Activated CD8-positive, alpha-beta memory T cell treated with anti-CD3 and anti-CD28 coated beads, Interleukin-2, amount 10 ng/mL, durations not matched to agents 7 days and 5 days (primary cell): ENCODE results near the gene RHOB. TPM values are rescaled to one million over a fixed set of nuclear protein-coding genes. Genes with fewer than 3 reads are reported as not detected.

Experiments
- ATAC-seq: fragments of 150-1000 bp; cut with Tn5 transposase; one replicate; pipeline ENCODE4 v1.10.0; 2021; ENCODE audit warnings: moderate library complexity
- CTCF ChIA-PET: fragments of 350-600 bp; sonication (Branson Sonifier 250); formaldehyde crosslinking; loops from one replicate; lab custom pipeline; 2021; ENCODE audit warnings: antibody characterized with exemption; lab: Charles Lee
- DNase-seq: peaks from one replicate; pipeline ENCODE4 v3.0.0-alpha.2; 2020
- H3K27ac Mint-ChIP-seq: one replicate; pipeline ENCODE4 v1.8.0; 2021; ENCODE audit warnings: mild to moderate bottlenecking, mixed read lengths
- H3K27me3 Mint-ChIP-seq: one replicate; pipeline ENCODE4 v1.8.0; 2021; ENCODE audit warnings: mixed read lengths
- H3K36me3 Mint-ChIP-seq: one replicate; pipeline ENCODE4 v1.8.0; 2021; ENCODE audit warnings: mild to moderate bottlenecking, mixed read lengths
- H3K4me1 Mint-ChIP-seq: one replicate; pipeline ENCODE4 v1.8.0; 2021; ENCODE audit warnings: mixed read lengths
- H3K4me3 Mint-ChIP-seq: one replicate; pipeline ENCODE4 v1.8.0; 2021; ENCODE audit warnings: mild to moderate bottlenecking, moderate library complexity, mixed read lengths
- H3K9me3 Mint-ChIP-seq: one replicate; pipeline ENCODE4 v1.8.0; 2022; ENCODE audit warnings: low read depth, mixed read lengths
- total RNA-seq, 2 experiments: library from RNA; stranded (reverse); gene quantifications; one replicate each; pipeline ENCODE4 v1.2.3, GENCODE V29; 2021

RHOB gene
- total RNA-seq, result 10 to 100 TPM in 1 of 2 experiments, 1 to 10 TPM in 1; 9.1 to 36.4 TPM

GRCh38 chr2:20446917-20447436 is at the start of gene RHOB:
Gene RHOB, plus strand, starts transcription at chr2:20447074. Its CDS starts 392 bp downstream, at chr2:20447466.
- Mint-ChIP-seq H3K4me1 (peaks cover 6% of the 10 kb centered on the region), H3K27me3 (peaks cover 50% of the 10 kb centered on the region), H3K27ac (peak within 1 kb of the TSS; percentile 46), H3K4me3 (peak within 1 kb of the TSS; percentile 73), H3K36me3 (peaks cover 1% of the 10 kb centered on the region), H3K9me3 (no peaks in the 10 kb centered on the region)
- peak; percentile 97 for ATAC-seq
- peak; percentile 94 for DNase-seq
- CTCF ChIA-PET, result interaction anchor here (0.7 to 3.4 kb wide), 23 partner anchors 10 to 376 kb away, joined by 3 to 33 read pairs (median 5); partner anchors contain the start of genes HS1BP3 and LDAH

DNA sequence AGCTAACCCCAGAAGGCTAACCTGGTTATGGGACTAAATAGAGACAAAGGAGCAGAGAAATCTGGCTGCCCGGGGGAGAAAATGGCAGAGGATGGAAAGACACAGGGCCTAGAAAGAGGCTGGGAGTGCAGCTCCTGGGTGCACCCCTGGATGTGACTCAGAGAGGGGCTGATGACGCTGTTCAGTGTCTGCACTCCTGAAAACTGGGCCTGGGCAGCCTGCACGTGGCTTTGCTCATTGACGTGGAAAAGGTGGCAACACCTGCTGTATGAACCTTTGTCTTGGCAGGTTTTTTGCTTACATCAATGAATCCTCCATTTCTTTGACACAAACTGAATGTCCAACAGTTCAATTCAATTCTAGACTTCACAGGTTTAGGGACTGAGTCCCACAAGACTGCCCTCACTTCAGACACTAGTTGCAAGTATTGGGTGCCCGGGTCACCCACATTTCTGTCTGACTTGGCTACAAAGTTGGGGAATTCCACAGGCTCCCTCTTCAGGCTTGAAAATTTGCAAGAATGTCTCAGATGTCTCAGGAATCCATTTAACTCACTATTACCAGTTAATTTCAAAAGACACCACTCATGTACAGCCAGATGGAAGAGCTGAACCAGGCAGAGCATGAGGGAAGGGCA is 48.9 kb upstream of the RHOB start:
- no peak for ATAC-seq
- H3K4me3 Mint-ChIP-seq, result no peak overlapping the region

GRCh38 chr2:20398956-20399567 is 47.8 kb upstream of the RHOB start:
- Mint-ChIP-seq H3K4me1 (no peaks in the 10 kb centered on the region), H3K27me3 (peaks cover 26% of the 10 kb centered on the region), H3K27ac (no peak overlapping the region), H3K36me3 (no peaks in the 10 kb centered on the region), H3K4me3 (no peak overlapping the region), H3K9me3 (no peaks in the 10 kb centered on the region)
- CTCF ChIA-PET, result interaction anchor here (1.7 kb wide), 1 partner anchor 13 kb away, joined by 3 read pairs; no protein-coding TSS in a partner anchor
- no peak for ATAC-seq
- no peak for DNase-seq

More for the DNA sequence above, 48.9 kb upstream of the RHOB start:
- Mint-ChIP-seq H3K4me1 (no peaks in the 10 kb centered on the region), H3K9me3 (no peaks in the 10 kb centered on the region), H3K27me3 (peaks cover 22% of the 10 kb centered on the region), H3K27ac (no peak overlapping the region), H3K36me3 (no peaks in the 10 kb centered on the region)
- DNase-seq, result no peak
- CTCF ChIA-PET, result interaction anchor here (0.9 to 1.7 kb wide), 2 partner anchors 14 to 16 kb away, joined by 3 read pairs; no protein-coding TSS in a partner anchor

DNA sequence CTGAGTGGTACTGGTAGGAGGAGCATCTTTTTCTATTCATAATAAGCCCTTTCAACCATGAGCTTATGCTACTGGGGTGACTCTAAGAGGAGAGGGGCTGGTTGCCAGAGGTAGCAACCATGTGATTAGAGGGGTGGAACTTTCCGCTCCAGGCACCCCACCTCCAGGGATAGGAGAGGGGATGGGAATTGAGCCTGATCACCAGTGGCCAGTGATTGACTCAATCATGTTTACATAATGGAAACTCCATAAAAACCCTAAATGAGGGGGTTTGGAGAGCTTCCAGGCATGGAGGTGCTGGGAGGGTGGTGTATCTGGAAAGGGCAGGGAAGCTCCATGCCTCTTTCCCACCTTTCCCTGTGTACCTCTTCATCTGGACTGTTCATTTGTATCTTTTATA is 46.6 kb upstream of the RHOB start:
- CTCF ChIA-PET, result interaction anchor here (0.7 to 1.1 kb wide), 3 partner anchors 10 to 47 kb away, joined by 3 to 4 read pairs (median 3); partner anchors contain the start of gene RHOB
- Mint-ChIP-seq H3K4me3 (no peak overlapping the region), H3K9me3 (no peaks in the 10 kb centered on the region), H3K27ac (no peak overlapping the region), H3K4me1 (no peaks in the 10 kb centered on the region), H3K27me3 (peaks cover 28% of the 10 kb centered on the region), H3K36me3 (no peaks in the 10 kb centered on the region)
- ATAC-seq (no peak), DNase-seq (no peak)

DNA sequence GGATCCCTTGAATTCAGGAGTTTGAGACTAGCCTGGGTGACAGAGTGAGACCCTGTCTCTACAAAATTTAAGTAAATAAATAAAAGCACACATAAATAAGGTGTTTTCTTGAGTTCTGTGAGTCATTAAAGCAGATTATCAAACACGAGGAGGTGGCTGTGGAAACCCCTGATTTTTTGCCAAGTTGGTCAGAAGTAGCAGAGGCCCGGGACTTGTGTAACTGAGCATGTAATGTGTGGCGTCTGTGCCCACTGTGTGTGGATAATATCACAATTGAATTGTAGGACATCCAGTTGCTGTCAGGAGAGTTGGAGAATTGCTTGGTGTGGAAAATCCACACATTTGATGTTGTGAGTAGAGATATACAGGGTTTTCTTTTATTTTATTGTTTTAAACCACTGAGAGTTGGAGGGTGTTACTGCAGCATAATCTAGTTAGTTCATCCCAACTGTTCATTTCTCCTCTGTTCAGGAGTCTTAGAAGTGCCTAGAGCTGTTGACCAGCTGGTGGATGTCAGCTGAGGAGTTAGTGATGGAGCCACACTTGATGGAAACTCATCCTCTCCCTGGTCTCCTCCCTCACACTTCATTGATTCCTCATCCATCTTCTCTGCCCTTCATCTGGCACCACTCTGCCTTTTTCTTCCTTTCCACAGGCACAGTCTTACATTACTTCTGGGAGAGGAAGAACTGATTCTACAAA is 45.9 kb upstream of the RHOB start:
- H3K36me3 Mint-ChIP-seq, result no peaks in the 10 kb centered on the region
- ATAC-seq, result no peak
- H3K9me3 Mint-ChIP-seq, result no peaks in the 10 kb centered on the region

DNA sequence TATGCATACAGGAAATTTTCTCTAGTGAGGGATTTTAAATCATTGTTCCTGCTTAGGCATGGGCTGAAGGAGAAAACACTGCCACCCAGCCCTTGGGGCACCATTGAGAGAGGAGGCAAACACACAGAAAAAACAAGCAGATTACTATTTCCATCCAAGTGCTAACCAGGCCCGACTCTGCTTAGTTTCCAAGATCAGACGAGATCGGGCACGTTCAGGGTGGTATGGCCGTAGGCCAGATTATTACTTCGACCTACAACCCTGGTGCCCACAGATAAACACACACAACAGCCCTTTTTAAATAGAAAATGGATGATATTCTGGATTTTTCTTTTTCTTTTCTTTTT is 45.4 kb upstream of the RHOB start:
- Mint-ChIP-seq H3K27me3 (peaks cover 20% of the 10 kb centered on the region), H3K4me1 (no peaks in the 10 kb centered on the region), H3K36me3 (no peaks in the 10 kb centered on the region), H3K9me3 (no peaks in the 10 kb centered on the region), H3K4me3 (no peak overlapping the region), H3K27ac (no peak overlapping the region)
- CTCF ChIA-PET, result interaction anchor here (2.5 kb wide), 1 partner anchor 11 kb away, joined by 27 read pairs; no protein-coding TSS in a partner anchor
- DNase-seq (no peak), ATAC-seq (no peak)

More for the DNA sequence above, 45.9 kb upstream of the RHOB start:
- H3K4me3 Mint-ChIP-seq, result no peak overlapping the region
- no peaks in the 10 kb centered on the region for H3K4me1 Mint-ChIP-seq
- CTCF ChIA-PET, result interaction anchor here (0.7 to 1.1 kb wide), 2 partner anchors 9 to 12 kb away, joined by 3 to 4 read pairs; no protein-coding TSS in a partner anchor
- H3K27ac Mint-ChIP-seq, result no peak overlapping the region
- H3K27me3 Mint-ChIP-seq, result peaks cover 25% of the 10 kb centered on the region
- no peak for DNase-seq

- CTCF ChIA-PET, result interaction anchor here (0.9 to 2.5 kb wide), 5 partner anchors 8 to 238 kb away, joined by 3 to 27 read pairs (median 5); no protein-coding TSS in a partner anchor
- H3K4me3 Mint-ChIP-seq, result no peak overlapping the region
- no peaks in the 10 kb centered on the region for H3K4me1 Mint-ChIP-seq
- H3K27me3 Mint-ChIP-seq, result peaks cover 17% of the 10 kb centered on the region
- DNase-seq (no peak), ATAC-seq (no peak)
- peaks cover 3% of the 10 kb centered on the region for H3K36me3 Mint-ChIP-seq
- no peak overlapping the region for H3K27ac Mint-ChIP-seq
- peaks cover 5% of the 10 kb centered on the region for H3K9me3 Mint-ChIP-seq
Measured at GRCh38 chr2:20403774-20404312, 43.0 kb upstream of the RHOB start.

DNA sequence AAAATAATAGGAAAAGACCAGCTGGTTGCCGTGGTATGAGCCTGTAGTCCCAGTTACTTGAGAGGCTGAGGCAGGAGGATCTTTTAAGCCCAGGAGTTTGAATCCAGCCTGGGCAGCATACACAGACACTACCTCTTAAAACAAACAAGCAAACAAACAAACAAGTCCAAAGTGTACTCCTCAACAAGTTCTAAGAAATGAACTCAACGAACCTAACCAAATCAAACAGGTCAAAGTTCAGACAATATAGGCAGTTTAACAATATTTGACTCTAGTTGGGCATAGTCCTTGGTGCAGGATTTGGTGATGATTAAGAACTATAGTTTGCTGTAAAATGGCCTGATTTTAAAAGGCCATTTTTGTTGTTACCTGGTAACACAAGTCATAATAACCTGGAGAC is 41.9 kb upstream of the RHOB start:
- CTCF ChIA-PET, result no interaction called here
- no peak overlapping the region for H3K27ac Mint-ChIP-seq
- H3K27me3 Mint-ChIP-seq, result peaks cover 23% of the 10 kb centered on the region
- H3K4me3 Mint-ChIP-seq, result no peak overlapping the region
- ATAC-seq (no peak), DNase-seq (no peak)
- peaks cover 14% of the 10 kb centered on the region for H3K9me3 Mint-ChIP-seq
- no peaks in the 10 kb centered on the region for H3K4me1 Mint-ChIP-seq
- peaks cover 11% of the 10 kb centered on the region for H3K36me3 Mint-ChIP-seq

DNA sequence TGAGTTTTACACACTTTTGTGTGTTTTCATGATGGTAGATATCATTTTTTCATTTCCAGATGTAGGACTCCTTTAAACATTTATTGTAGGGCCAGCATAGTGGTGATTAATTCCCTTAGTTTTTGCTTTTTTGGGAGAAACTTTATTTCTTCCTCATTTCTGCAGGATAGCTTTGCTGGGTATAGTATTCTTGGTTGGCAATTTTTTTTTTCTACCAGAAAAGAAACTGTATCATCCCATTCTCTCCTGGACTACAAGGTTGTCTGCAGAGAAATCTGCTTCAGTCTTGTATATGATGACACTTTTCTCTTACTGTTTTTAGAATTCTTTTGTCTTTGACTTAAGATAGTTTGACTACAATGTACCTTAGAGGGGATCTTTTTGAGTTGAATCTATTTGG is 37.8 kb upstream of the RHOB start:
- H3K4me3 Mint-ChIP-seq, result no peak overlapping the region
- CTCF ChIA-PET, result interaction anchor here (1.3 to 5.9 kb wide), 5 partner anchors 14 to 242 kb away, joined by 3 to 43 read pairs (median 17); partner anchors contain the start of gene HS1BP3
- peaks cover 33% of the 10 kb centered on the region for H3K27me3 Mint-ChIP-seq
- peaks cover 12% of the 10 kb centered on the region for H3K36me3 Mint-ChIP-seq
- DNase-seq (no peak), ATAC-seq (no peak)
- H3K27ac Mint-ChIP-seq, result no peak overlapping the region
- H3K9me3 Mint-ChIP-seq, result peaks cover 15% of the 10 kb centered on the region
- no peaks in the 10 kb centered on the region for H3K4me1 Mint-ChIP-seq

DNA sequence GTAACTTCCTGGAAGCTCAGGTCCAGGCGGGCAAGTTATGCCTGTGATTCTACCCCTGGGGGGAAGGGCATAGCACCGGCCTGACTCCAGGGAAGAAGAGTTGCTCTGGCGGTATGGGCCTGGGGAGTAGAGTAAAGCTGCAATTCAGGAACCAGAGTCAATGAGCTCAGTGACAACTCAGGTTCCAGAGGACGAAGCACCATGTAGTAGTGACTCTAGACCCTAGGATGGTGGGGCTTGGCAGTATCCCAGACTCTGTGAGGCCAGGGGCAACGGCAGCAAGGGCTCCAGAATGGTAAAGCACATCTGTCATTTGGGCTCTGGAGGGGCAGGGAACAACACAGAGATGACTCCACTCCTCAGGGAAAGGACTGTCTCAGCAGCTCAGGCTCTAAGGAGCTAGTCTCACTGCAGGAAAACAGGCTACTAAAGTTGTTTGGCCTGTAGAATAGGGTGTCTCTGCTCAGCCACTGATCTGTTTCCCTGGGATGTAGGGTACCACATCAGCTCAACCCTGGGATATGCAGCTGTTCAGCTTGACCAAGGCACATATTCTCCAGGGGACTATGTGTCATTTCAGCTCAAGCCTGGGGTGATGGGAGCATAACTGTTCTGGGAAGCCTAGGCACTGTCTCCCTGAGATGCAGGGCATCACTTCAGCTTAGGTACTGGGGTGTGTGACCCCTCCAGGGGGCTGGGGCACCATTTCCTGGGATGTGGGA is 36.2 kb upstream of the RHOB start:
- DNase-seq (no peak), ATAC-seq (no peak)
- Mint-ChIP-seq H3K4me3 (no peak overlapping the region), H3K4me1 (no peaks in the 10 kb centered on the region), H3K27me3 (peaks cover 34% of the 10 kb centered on the region), H3K9me3 (peaks cover 15% of the 10 kb centered on the region), H3K27ac (no peak overlapping the region), H3K36me3 (peaks cover 12% of the 10 kb centered on the region)
- CTCF ChIA-PET, result interaction anchor here (0.8 to 5.9 kb wide), 29 partner anchors 8 to 251 kb away, joined by 3 to 43 read pairs (median 7); partner anchors contain the start of genes HS1BP3 and RHOB

GRCh38 chr2:20411361-20411894 is 35.4 kb upstream of the RHOB start:
- H3K4me3 Mint-ChIP-seq, result no peak overlapping the region
- ATAC-seq (peak; percentile 93), DNase-seq (peak; percentile 82)
- H3K27me3 Mint-ChIP-seq, result peaks cover 39% of the 10 kb centered on the region
- H3K9me3 Mint-ChIP-seq, result peaks cover 15% of the 10 kb centered on the region
- CTCF ChIA-PET, result interaction anchor here (0.6 to 5.9 kb wide), 35 partner anchors 8 to 239 kb away, joined by 3 to 43 read pairs (median 5); partner anchors contain the start of genes HS1BP3 and RHOB
- H3K27ac Mint-ChIP-seq, result no peak overlapping the region
- H3K36me3 Mint-ChIP-seq, result peaks cover 12% of the 10 kb centered on the region
- H3K4me1 Mint-ChIP-seq, result no peaks in the 10 kb centered on the region

DNA sequence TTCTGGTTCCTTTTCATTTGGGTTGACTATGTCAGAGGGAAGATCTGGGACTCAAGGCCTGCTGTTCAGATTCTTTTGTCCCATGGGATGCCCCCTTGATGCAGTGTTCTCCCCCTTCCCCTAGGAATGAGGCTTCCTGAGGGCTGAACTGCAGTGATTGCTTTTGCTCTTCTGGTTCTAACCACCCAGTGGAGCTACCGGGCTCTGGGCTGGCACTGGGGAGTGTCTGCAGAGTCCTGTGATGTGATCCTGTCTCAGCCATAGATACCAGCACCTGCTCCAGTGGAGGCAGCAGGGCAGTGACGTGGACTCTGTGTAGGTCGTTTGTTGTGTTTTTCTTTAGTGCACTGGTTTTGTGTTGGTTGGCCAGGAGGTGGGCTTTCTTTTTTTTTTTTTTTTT is 32.1 kb upstream of the RHOB start:
- H3K27ac Mint-ChIP-seq, result no peak overlapping the region
- no peak overlapping the region for H3K4me3 Mint-ChIP-seq
- peaks cover 41% of the 10 kb centered on the region for H3K27me3 Mint-ChIP-seq
- H3K4me1 Mint-ChIP-seq, result no peaks in the 10 kb centered on the region
- H3K9me3 Mint-ChIP-seq, result peaks cover 2% of the 10 kb centered on the region
- H3K36me3 Mint-ChIP-seq, result peaks cover 3% of the 10 kb centered on the region
- CTCF ChIA-PET, result interaction anchor here (2.3 to 5.9 kb wide), 3 partner anchors 9 to 236 kb away, joined by 9 to 43 read pairs (median 10); partner anchors contain the start of gene HS1BP3
- no peak for DNase-seq
- ATAC-seq, result no peak
